Measurements from ENCODE around the gene CCDC63. TPM values are rescaled to one million over a fixed set of nuclear protein-coding genes. Genes with fewer than 3 reads are reported as not detected.

Gene CCDC63
- total RNA-seq, 1 experiment from 2014 or later: not detected

GRCh38 chr12:110906083-110906482 lies 59.3 kb downstream of the CCDC63 start:
- CTCF ChIA-PET: no interaction called here
- no peak for ATAC-seq

GRCh38 chr12:110906516-110906915 lies 59.7 kb downstream of the CCDC63 start:
- intact Hi-C loops (cut with micrococcal nuclease; ENCODE audit: unreplicated experiment): no loop called here
- Histone ChIP-seq H3K27ac (ENCODE audit: low read length) (no peak overlapping the region), H3K4me3 (ENCODE audit: low read depth in 2 of 2, low read length in 2 of 2) (no peak overlapping the region), H3K36me3 (ENCODE audit: control insufficient read depth, insufficient read depth, low read length) (no peaks in the 10 kb centered on the region), H3K4me1 (ENCODE audit: control insufficient read depth, insufficient read depth, low read length) (no peaks in the 10 kb centered on the region), H3K9me3 (ENCODE audit: control insufficient read depth, insufficient read depth, low read depth, low read length) (no peaks in the 10 kb centered on the region), H3K27me3 (ENCODE audit: control insufficient read depth, insufficient read depth, low read length) (no peaks in the 10 kb centered on the region)
- ChIA-PET POLR2A (no interaction called here), CTCF (no interaction called here)
- in situ Hi-C loops (cut with HindIII; ENCODE audit: low pct_unique_long_range_greater_than_20kb, low sequenced_read_pairs): no loop called here
- ATAC-seq (no peak), DNase-seq (ENCODE audit: low read depth, low spot score) (no peak)
- TF ChIP-seq POLR2AphosphoS5 (IDR thresholded peaks at IDR 0.05; ENCODE audit: low read depth, low read length): no peak
- BruUV-seq (replicated peaks): no TSS peak

More at GRCh38 chr12:110906083-110906482, 59.3 kb downstream of the CCDC63 start:
- no peaks in the 10 kb centered on the region for H3K36me3 ChIP-seq (ENCODE audit: control insufficient read depth, insufficient read depth, low read length)
- TF ChIP-seq TCF7L2 (IDR thresholded peaks at IDR 0.05; ENCODE audit: low read depth, low read length) (no peak), CTCF (IDR thresholded peaks at IDR 0.05) (no peak), SIN3A (IDR thresholded peaks at IDR 0.05; ENCODE audit: borderline replicate concordance, insufficient read depth, low read depth, low read length) (no peak), POLR2AphosphoS5 (IDR thresholded peaks at IDR 0.05; ENCODE audit: low read depth, low read length) (no peak), REST (IDR thresholded peaks at IDR 0.05; ENCODE audit: insufficient read depth in 1 of 2, low read depth in 2 of 2, low read length in 1 of 2) (no peak)
- H3K9me3 ChIP-seq (ENCODE audit: control insufficient read depth, insufficient read depth, low read depth, low read length): no peaks in the 10 kb centered on the region
- DNase-seq (ENCODE audit: low read depth, low spot score): no peak
- no peaks in the 10 kb centered on the region for H3K4me1 ChIP-seq (ENCODE audit: control insufficient read depth, insufficient read depth, low read length)
- POLR2A ChIA-PET: no interaction called here
- in situ Hi-C loops (cut with HindIII; ENCODE audit: low pct_unique_long_range_greater_than_20kb, low sequenced_read_pairs): no loop called here
- no peaks in the 10 kb centered on the region for H3K27me3 ChIP-seq (ENCODE audit: control insufficient read depth, insufficient read depth, low read length)
- no TSS peak for BruUV-seq (replicated peaks)
- H3K4me3 ChIP-seq (ENCODE audit: low read depth in 2 of 2, low read length in 2 of 2): no peak overlapping the region
- intact Hi-C loops (cut with micrococcal nuclease; ENCODE audit: unreplicated experiment): no loop called here
- no peak overlapping the region for H3K27ac ChIP-seq (ENCODE audit: low read length)

- CTCF ChIA-PET: no interaction called here
- POLR2A ChIA-PET: no interaction called here
- H3K4me3 ChIP-seq (ENCODE audit: low read depth in 2 of 2, low read length in 2 of 2): no peak overlapping the region
- no peaks in the 10 kb centered on the region for H3K9me3 ChIP-seq (ENCODE audit: control insufficient read depth, insufficient read depth, low read depth, low read length)
- no peaks in the 10 kb centered on the region for H3K36me3 ChIP-seq (ENCODE audit: control insufficient read depth, insufficient read depth, low read length)
- no peak overlapping the region for H3K27ac ChIP-seq (ENCODE audit: low read length)
- ATAC-seq: no peak; the same call in 1 of the 2 replicates
- no peaks in the 10 kb centered on the region for H3K4me1 ChIP-seq (ENCODE audit: control insufficient read depth, insufficient read depth, low read length)
- TF ChIP-seq POLR2AphosphoS5 (IDR thresholded peaks at IDR 0.05; ENCODE audit: low read depth, low read length) (no peak), REST (IDR thresholded peaks at IDR 0.05; ENCODE audit: insufficient read depth in 1 of 2, low read depth in 2 of 2, low read length in 1 of 2) (no peak), CTCF (IDR thresholded peaks at IDR 0.05) (no peak), SIN3A (IDR thresholded peaks at IDR 0.05; ENCODE audit: borderline replicate concordance, insufficient read depth, low read depth, low read length) (no peak), TCF7L2 (IDR thresholded peaks at IDR 0.05; ENCODE audit: low read depth, low read length) (no peak)
- in situ Hi-C loops (cut with HindIII; ENCODE audit: low pct_unique_long_range_greater_than_20kb, low sequenced_read_pairs): no loop called here
- H3K27me3 ChIP-seq (ENCODE audit: control insufficient read depth, insufficient read depth, low read length): no peaks in the 10 kb centered on the region
- DNase-seq (ENCODE audit: low read depth, low spot score): no peak
- BruUV-seq (replicated peaks): no TSS peak
- intact Hi-C loops (cut with micrococcal nuclease; ENCODE audit: unreplicated experiment): no loop called here
Observed at GRCh38 chr12:110906985-110907384, 60.2 kb downstream of the CCDC63 start.

Measured in Panc1 (cell line).